Measurements from ENCODE around the gene POLL.
A peak's percentile ranks its signal among the peaks of the same experiment; 100 is the strongest.

Gene POLL

GRCh38 chr10:101573885-101574753, 13.9 kb downstream of the POLL start:
- no peak for DNase-seq

- no peak for DNase-seq
Measured at GRCh38 chr10:101572785-101573184, 15.3 kb downstream of the POLL start.

GRCh38 chr10:101572126-101572525, 15.9 kb downstream of the POLL start:
- no peak for DNase-seq

- no peak for DNase-seq
Measured at GRCh38 chr10:101571271-101571925, 16.7 kb downstream of the POLL start.

- DNase-seq: no peak
Measured at GRCh38 chr10:101570428-101571270, 17.4 kb downstream of the POLL start.

GRCh38 chr10:101569622-101570427, 18.2 kb downstream of the POLL start:
- DNase-seq: peak; percentile 56

GRCh38 chr10:101569323-101569621, 18.8 kb downstream of the POLL start:
- no peak for DNase-seq

- DNase-seq: no peak
Measured at GRCh38 chr10:101568054-101568745, 19.9 kb downstream of the POLL start.

- no peak for DNase-seq
Measured at GRCh38 chr10:101567165-101568006, 20.7 kb downstream of the POLL start.

- DNase-seq: no peak
Measured at GRCh38 chr10:101566333-101567164, 21.5 kb downstream of the POLL start.

GRCh38 chr10:101565936-101566332, 22.1 kb downstream of the POLL start:
- DNase-seq: no peak

- no peak for DNase-seq
Measured at GRCh38 chr10:101565370-101565900, 22.6 kb downstream of the POLL start.

GRCh38 chr10:101564490-101564991, 23.5 kb downstream of the POLL start:
- no peak for DNase-seq

- DNase-seq: no peak
Measured at GRCh38 chr10:101563497-101564040, 24.5 kb downstream of the POLL start.

- no peak for DNase-seq
Measured at GRCh38 chr10:101563007-101563406, 25.1 kb downstream of the POLL start.

GRCh38 chr10:101562231-101562630, 25.8 kb downstream of the POLL start:
- DNase-seq: no peak

- no peak for DNase-seq
Measured at GRCh38 chr10:101561068-101561915, 26.8 kb downstream of the POLL start.
